Parathyroid adenoma (tissue), 2 donors: ENCODE data around the gene CFAP20.

Experiments used
- H2AFZ ChIP-seq: fragments of 300-600 bp; sonication (generic); one replicate; pipeline ENCODE4 v1.7.0; 2017; ENCODE audit warnings: antibody characterized with exemption, mild to moderate bottlenecking
- H3K27ac ChIP-seq: fragments of 300-600 bp; sonication (generic); one replicate; pipeline ENCODE4 v1.7.0; 2017
- H3K27me3 ChIP-seq: fragments of 300-600 bp; sonication (generic); one replicate; pipeline ENCODE4 v1.7.0; 2017; ENCODE audit warnings: low read length; ENCODE audit not compliant: control insufficient read depth, insufficient read depth
- H3K36me3 ChIP-seq: fragments of 300-600 bp; sonication (generic); one replicate; pipeline ENCODE4 v1.7.0; 2017; ENCODE audit warnings: low read length; ENCODE audit not compliant: control insufficient read depth, insufficient read depth
- H3K4me1 ChIP-seq: fragments of 300-600 bp; sonication (generic); one replicate; pipeline ENCODE4 v1.7.0; 2017; ENCODE audit warnings: control low read depth
- H3K4me2 ChIP-seq: fragments of 300-600 bp; sonication (generic); one replicate; pipeline ENCODE4 v1.7.0; 2017; ENCODE audit warnings: low read length
- H3K4me3 ChIP-seq: fragments of 300-600 bp; sonication (generic); one replicate; pipeline ENCODE4 v1.7.0; 2017; ENCODE audit warnings: low read depth, low read length
- H3K79me2 ChIP-seq: fragments of 300-600 bp; sonication (generic); one replicate; pipeline ENCODE4 v1.7.0; 2017; ENCODE audit warnings: control low read depth
- H3K9ac ChIP-seq: fragments of 300-600 bp; sonication (generic); one replicate; pipeline ENCODE4 v1.7.0; 2017; ENCODE audit warnings: mild to moderate bottlenecking
- H3K9me3 ChIP-seq: fragments of 300-600 bp; sonication (generic); one replicate; pipeline ENCODE4 v1.7.0; 2017; ENCODE audit warnings: low read length; ENCODE audit not compliant: control insufficient read depth
- CTCF ChIP-seq: fragments of 300-600 bp; sonication (generic); IDR thresholded peaks from one replicate; pipeline ENCODE4 v1.7.0; 2017; ENCODE audit warnings: antibody characterized with exemption, mild to moderate bottlenecking
- donor health status: primary hyperparathyroidism.

CFAP20 gene

GRCh38 chr16:58121132-58121531, 8.0 kb downstream of the CFAP20 start:
- H3K27ac ChIP-seq = no peak overlapping the region
- no peak overlapping the region for H3K4me3 ChIP-seq
- no peak for TF ChIP-seq CTCF
- peaks cover 73% of the 10 kb centered on the region for H3K79me2 ChIP-seq
- H3K4me2 ChIP-seq = no peak overlapping the region
- H3K9me3 ChIP-seq = no peaks in the 10 kb centered on the region
- H2AFZ ChIP-seq = no peak overlapping the region
- no peak overlapping the region for H3K9ac ChIP-seq
- no peaks in the 10 kb centered on the region for H3K36me3 ChIP-seq
- H3K4me1 ChIP-seq = peaks cover 5% of the 10 kb centered on the region
- no peaks in the 10 kb centered on the region for H3K27me3 ChIP-seq

DNA sequence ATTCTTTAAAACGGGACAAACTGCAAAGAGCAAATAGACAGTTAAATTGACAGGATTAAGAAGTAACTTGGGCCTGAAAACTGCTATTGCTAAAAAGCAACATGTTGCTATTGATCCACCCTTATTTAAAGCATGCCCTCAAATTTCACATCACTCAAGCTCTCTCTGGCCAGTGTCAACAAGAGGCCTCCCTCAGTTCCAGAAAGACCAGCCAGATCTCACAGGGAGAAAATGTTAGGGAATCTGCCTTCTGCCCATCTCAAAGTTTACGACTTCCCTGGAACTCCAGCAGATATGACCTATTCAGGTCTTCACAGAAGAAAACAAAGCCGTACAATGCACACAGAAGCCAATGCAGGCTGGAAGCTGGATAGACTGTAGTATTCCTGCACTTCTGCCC, 8.9 kb downstream of the CFAP20 start:
- no peaks in the 10 kb centered on the region for H3K27me3 ChIP-seq
- TF ChIP-seq CTCF = no peak
- H2AFZ ChIP-seq = no peak overlapping the region
- no peak overlapping the region for H3K27ac ChIP-seq
- H3K79me2 ChIP-seq = peaks cover 65% of the 10 kb centered on the region
- H3K4me2 ChIP-seq = no peak overlapping the region
- no peak overlapping the region for H3K9ac ChIP-seq
- H3K4me3 ChIP-seq = no peak overlapping the region
- no peaks in the 10 kb centered on the region for H3K36me3 ChIP-seq
- H3K4me1 ChIP-seq = peaks cover 5% of the 10 kb centered on the region
- no peaks in the 10 kb centered on the region for H3K9me3 ChIP-seq

GRCh38 chr16:58119509-58119845, 9.7 kb downstream of the CFAP20 start:
- Histone ChIP-seq H3K4me1 (peaks cover 5% of the 10 kb centered on the region), H3K27ac (no peak overlapping the region), H3K4me2 (no peak overlapping the region), H3K36me3 (no peaks in the 10 kb centered on the region), H3K79me2 (peaks cover 62% of the 10 kb centered on the region), H3K9me3 (no peaks in the 10 kb centered on the region), H2AFZ (no peak overlapping the region), H3K4me3 (no peak overlapping the region), H3K27me3 (no peaks in the 10 kb centered on the region), H3K9ac (no peak overlapping the region)
- TF ChIP-seq CTCF = no peak

DNA sequence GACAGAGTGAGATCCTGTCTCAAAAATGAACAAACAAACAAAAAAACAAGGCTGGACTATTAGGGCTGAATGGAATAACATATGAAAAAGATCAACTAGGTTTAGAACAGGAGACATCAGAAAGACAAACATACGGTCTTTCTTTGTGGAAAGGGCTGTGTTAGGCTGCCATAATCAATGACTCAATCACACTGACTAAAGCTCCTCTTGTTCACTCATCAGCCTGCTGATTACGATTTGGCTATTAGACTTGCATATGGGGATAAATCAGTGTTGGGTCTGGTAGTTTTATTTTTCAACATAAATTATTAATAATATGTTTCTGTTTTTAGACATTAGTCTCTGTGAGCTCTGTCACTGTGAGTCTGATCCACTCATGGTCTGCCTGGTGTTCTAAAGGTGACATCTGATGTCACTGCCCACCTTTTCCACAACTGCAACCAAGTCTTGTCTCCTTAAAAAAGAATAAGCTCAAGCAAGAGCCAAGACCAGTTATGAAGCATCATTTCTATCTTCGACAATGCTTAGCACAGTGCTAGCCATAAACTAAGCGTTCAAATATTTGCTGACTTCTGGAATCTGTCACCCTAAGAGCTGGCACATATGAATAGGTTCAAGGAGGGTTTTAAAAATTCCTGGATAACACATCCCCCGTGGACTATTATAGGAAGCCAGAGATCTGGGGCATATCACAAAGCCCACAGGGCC, 10.2 kb downstream of the CFAP20 start:
- Histone ChIP-seq H3K4me2 (no peak overlapping the region), H2AFZ (no peak overlapping the region), H3K27ac (no peak overlapping the region), H3K9ac (no peak overlapping the region), H3K9me3 (no peaks in the 10 kb centered on the region), H3K79me2 (peaks cover 56% of the 10 kb centered on the region), H3K36me3 (no peaks in the 10 kb centered on the region), H3K4me3 (no peak overlapping the region), H3K27me3 (no peaks in the 10 kb centered on the region), H3K4me1 (peaks cover 5% of the 10 kb centered on the region)
- no peak for TF ChIP-seq CTCF

- Histone ChIP-seq H3K4me3 (no peak overlapping the region), H3K4me1 (peaks cover 2% of the 10 kb centered on the region), H2AFZ (no peak overlapping the region), H3K9me3 (no peaks in the 10 kb centered on the region), H3K79me2 (peaks cover 41% of the 10 kb centered on the region), H3K36me3 (no peaks in the 10 kb centered on the region), H3K27me3 (no peaks in the 10 kb centered on the region), H3K4me2 (no peak overlapping the region), H3K9ac (no peak overlapping the region), H3K27ac (no peak overlapping the region)
- TF ChIP-seq CTCF = no peak
These were observed 12.7 kb downstream of the CFAP20 start for GRCh38 chr16:58116529-58116928.
